ENCODE results near the gene RNF144B.

DNA sequence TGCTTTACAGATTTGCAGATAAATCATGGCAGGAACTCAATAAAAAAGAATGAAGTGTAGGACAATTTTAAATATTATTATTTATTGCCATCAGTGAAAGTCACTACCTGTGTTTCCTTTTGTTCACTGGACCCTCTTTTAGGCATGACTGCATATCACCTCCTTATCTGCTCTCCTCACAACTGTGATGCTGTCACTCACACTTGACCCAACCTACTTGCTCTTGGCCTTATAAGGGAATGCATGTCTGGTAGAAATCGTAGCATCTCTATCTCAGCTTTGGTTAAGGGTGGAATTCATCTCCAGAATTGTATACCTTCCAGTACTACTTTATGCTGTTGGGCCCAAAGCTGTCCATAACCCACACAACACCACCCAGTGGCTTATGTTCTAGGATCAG, 47.6 kb upstream of the RNF144B start:
- no peak for TF ChIP-seq TAF1 (IDR thresholded peaks at IDR 0.05; ENCODE audit: low read depth, low read length)
- no peak for TF ChIP-seq POLR2A (IDR thresholded peaks at IDR 0.05; ENCODE audit: low read depth, low read length)
- no peak for TF ChIP-seq POLR2AphosphoS5 (IDR thresholded peaks at IDR 0.05; ENCODE audit: low read depth, low read length)
- no peak for TF ChIP-seq POU2F2 (IDR thresholded peaks at IDR 0.05; ENCODE audit: low read depth, low read length)
- TF ChIP-seq SPI1 (IDR thresholded peaks at IDR 0.05; ENCODE audit: low read depth, low read length), result no peak

All from GM12891 (cell line).